WTC11 (cell line): ENCODE measurements around the gene NOX5.

Experiments
- CTCF ChIP-seq: fragments of 200-600 bp; IDR thresholded peaks from 2 replicates; pipeline ENCODE4 v1.8.0; 2022; ENCODE audit warnings: antibody characterized with exemption
- HMGXB4 ChIP-seq: sonication (generic); formaldehyde crosslinking; IDR thresholded peaks from 2 replicates; pipeline ENCODE4 v1.8.1; 2023; ENCODE audit warnings: mild to moderate bottlenecking, moderate library complexity, missing genetic modification reagents
- MAX ChIP-seq: sonication (generic); formaldehyde crosslinking; IDR thresholded peaks from 2 replicates; pipeline ENCODE4 v1.8.0; 2022; ENCODE audit warnings: mild to moderate bottlenecking, missing genetic modification reagents
- ZNF416 ChIP-seq: fragments of 250-450 bp; sonication (Bioruptor Pico); IDR thresholded peaks from 2 replicates; pipeline ENCODE4 v1.9.0; 2021; ENCODE audit warnings: mild to moderate bottlenecking, inconsistent platforms
- TF ChIP-seq, protein P1 (sequence below): fragments of 250-450 bp; sonication (Bioruptor Pico); IDR thresholded peaks from 2 replicates; pipeline ENCODE4 v1.9.0; 2021; ENCODE audit warnings: mild to moderate bottlenecking
- TF ChIP-seq, protein P2 (sequence below): sonication (generic); formaldehyde crosslinking; IDR thresholded peaks from 2 replicates; pipeline ENCODE4 v1.8.1; 2022; ENCODE audit warnings: low read depth, missing genetic modification reagents, borderline replicate concordance

GRCh38 chr15:69081310-69082004 is 67.0 kb downstream of the NOX5 start:
- TF ChIP-seq CTCF (no peak), MAX (no peak), HMGXB4 (CRISPR knock-in tag) (no peak), ZNF416 (CRISPR knock-in tag) (no peak)
- TF ChIP-seq, protein P1, sequence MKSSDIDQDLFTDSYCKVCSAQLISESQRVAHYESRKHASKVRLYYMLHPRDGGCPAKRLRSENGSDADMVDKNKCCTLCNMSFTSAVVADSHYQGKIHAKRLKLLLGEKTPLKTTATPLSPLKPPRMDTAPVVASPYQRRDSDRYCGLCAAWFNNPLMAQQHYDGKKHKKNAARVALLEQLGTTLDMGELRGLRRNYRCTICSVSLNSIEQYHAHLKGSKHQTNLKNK (CRISPR knock-in tag): no peak
- TF ChIP-seq, protein P2, sequence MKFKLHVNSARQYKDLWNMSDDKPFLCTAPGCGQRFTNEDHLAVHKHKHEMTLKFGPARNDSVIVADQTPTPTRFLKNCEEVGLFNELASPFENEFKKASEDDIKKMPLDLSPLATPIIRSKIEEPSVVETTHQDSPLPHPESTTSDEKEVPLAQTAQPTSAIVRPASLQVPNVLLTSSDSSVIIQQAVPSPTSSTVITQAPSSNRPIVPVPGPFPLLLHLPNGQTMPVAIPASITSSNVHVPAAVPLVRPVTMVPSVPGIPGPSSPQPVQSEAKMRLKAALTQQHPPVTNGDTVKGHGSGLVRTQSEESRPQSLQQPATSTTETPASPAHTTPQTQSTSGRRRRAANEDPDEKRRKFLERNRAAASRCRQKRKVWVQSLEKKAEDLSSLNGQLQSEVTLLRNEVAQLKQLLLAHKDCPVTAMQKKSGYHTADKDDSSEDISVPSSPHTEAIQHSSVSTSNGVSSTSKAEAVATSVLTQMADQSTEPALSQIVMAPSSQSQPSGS (CRISPR knock-in tag): no peak
